ENCODE data around the gene SH2D1B.

GRCh38 chr1:162458236-162458635 lies 46.3 kb upstream of the SH2D1B start:
- TF ChIP-seq CTCF (IDR thresholded peaks at IDR 0.05) (no peak), EZH2 (IDR thresholded peaks at IDR 0.05; ENCODE audit: borderline replicate concordance, insufficient read depth, low read depth, low read length, poor library complexity, severe bottlenecking) (no peak)

Data from B cell (primary cell).